Skeletal muscle tissue (tissue), 4 donors: ENCODE measurements around the gene GRM7. TPM values are rescaled to one million over a fixed set of nuclear protein-coding genes. Genes with fewer than 3 reads are reported as not detected.

Source experiments
- H3K27ac ChIP-seq: one replicate; pipeline ENCODE4 v1.7.0; 2013; ENCODE audit warnings: mild to moderate bottlenecking, low read depth, low read length, inconsistent platforms
- H3K27me3 ChIP-seq, 3 donors: one replicate each; pipeline ENCODE4 v1.7.0; 2013; ENCODE audit warnings: low read length in 3 of 3; ENCODE audit not compliant: control insufficient read depth in 3 of 3, insufficient read depth in 3 of 3
- H3K36me3 ChIP-seq, 3 donors: one replicate each; pipeline ENCODE4 v1.7.0; 2013; ENCODE audit warnings: low read length in 3 of 3; ENCODE audit not compliant: control insufficient read depth in 3 of 3, insufficient read depth in 3 of 3
- H3K4me1 ChIP-seq, 3 donors: one replicate each; pipeline ENCODE4 v1.7.0; 2013; ENCODE audit warnings: low read length in 3 of 3, mild to moderate bottlenecking in 3 of 3; ENCODE audit not compliant: control insufficient read depth in 3 of 3, insufficient read depth in 3 of 3
- H3K4me3 ChIP-seq, 3 donors: one replicate each; pipeline ENCODE4 v1.7.0; 2013; ENCODE audit warnings: low read length in 3 of 3
- H3K9ac ChIP-seq, 3 donors: one replicate each; pipeline ENCODE4 v1.7.0; 2013; ENCODE audit warnings: low read length in 3 of 3, mild to moderate bottlenecking in 3 of 3, moderate library complexity in 2 of 3, low read depth in 1 of 3
- H3K9me3 ChIP-seq, 3 donors: one replicate each; pipeline ENCODE4 v1.7.0; 2013; ENCODE audit warnings: low read length in 3 of 3; ENCODE audit not compliant: control insufficient read depth in 3 of 3
- total RNA-seq: library from RNA; depleted of rRNA; stranded (reverse); fragments of >200 nt; gene quantifications from one replicate; pipeline ENCODE4 v1.2.3, GENCODE V29; 2014
- donor health status: Osteomylitis.

Gene GRM7
- total RNA-seq, 1 donor from 2014 or later = 1.0 TPM

GRCh38 chr3:7346364-7346763 is 485.4 kb downstream of the GRM7 start:
- H3K9me3 ChIP-seq = no peaks in the 10 kb centered on the region
- H3K4me1 ChIP-seq = no peaks in the 10 kb centered on the region
- H3K4me3 ChIP-seq = no peak overlapping the region
- H3K9ac ChIP-seq = no peak overlapping the region
- no peaks in the 10 kb centered on the region for H3K36me3 ChIP-seq
- no peaks in the 10 kb centered on the region for H3K27me3 ChIP-seq
- no peak overlapping the region for H3K27ac ChIP-seq

DNA sequence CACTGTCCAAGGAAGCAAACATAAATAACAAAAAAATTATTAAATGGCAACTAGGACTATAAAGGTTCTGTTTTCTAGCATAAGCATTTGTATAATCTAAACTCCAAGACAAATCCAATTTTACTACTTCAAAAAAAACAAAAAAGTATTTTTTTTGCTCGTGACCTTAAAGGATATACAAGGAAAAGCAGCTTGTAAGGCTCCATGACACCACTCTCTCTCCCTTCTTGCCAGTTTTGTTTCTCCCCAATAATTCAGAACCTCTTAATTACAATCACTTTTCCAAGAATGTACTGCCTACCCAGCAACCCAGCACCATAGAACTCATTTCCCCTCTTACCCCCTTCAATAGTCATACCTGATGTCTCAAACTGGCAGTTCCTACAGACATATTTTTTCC is 496.2 kb downstream of the GRM7 start:
- Histone ChIP-seq H3K36me3 (no peaks in the 10 kb centered on the region), H3K9me3 (no peaks in the 10 kb centered on the region)

DNA sequence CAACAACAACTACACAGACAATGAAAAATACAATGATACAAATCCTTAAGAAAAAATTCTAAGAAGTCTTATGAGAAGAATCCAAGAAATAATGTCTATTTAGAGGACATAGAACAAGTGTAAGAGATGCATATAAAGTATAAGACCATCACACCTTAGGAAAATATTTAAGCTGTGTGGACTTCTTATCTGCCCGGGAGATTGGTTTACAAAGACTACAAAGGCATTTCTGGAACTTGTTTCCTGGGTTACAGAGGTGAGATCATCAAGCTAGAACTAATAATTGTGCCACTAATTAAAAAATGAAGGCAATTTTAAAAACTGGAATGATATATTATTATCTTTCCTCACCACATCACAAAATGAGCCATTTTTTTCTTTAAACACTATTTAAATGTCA is 507.1 kb downstream of the GRM7 start:
- H3K27ac ChIP-seq = no peak overlapping the region
- no peaks in the 10 kb centered on the region for H3K4me1 ChIP-seq
- H3K36me3 ChIP-seq = no peaks in the 10 kb centered on the region
- no peak overlapping the region for H3K9ac ChIP-seq
- H3K4me3 ChIP-seq = no peak overlapping the region
- no peaks in the 10 kb centered on the region for H3K27me3 ChIP-seq
- H3K9me3 ChIP-seq = no peaks in the 10 kb centered on the region

More for the DNA sequence above, 496.2 kb downstream of the GRM7 start:
- Histone ChIP-seq H3K27ac (no peak overlapping the region), H3K4me3 (no peak overlapping the region), H3K27me3 (no peaks in the 10 kb centered on the region), H3K9ac (no peak overlapping the region), H3K4me1 (no peaks in the 10 kb centered on the region)

- Histone ChIP-seq H3K9ac (no peak overlapping the region), H3K27me3 (no peaks in the 10 kb centered on the region), H3K9me3 (no peaks in the 10 kb centered on the region), H3K4me3 (no peak overlapping the region), H3K27ac (no peak overlapping the region), H3K36me3 (no peaks in the 10 kb centered on the region), H3K4me1 (no peaks in the 10 kb centered on the region)
These were observed 507.7 kb downstream of the GRM7 start for GRCh38 chr3:7368597-7368996.

DNA sequence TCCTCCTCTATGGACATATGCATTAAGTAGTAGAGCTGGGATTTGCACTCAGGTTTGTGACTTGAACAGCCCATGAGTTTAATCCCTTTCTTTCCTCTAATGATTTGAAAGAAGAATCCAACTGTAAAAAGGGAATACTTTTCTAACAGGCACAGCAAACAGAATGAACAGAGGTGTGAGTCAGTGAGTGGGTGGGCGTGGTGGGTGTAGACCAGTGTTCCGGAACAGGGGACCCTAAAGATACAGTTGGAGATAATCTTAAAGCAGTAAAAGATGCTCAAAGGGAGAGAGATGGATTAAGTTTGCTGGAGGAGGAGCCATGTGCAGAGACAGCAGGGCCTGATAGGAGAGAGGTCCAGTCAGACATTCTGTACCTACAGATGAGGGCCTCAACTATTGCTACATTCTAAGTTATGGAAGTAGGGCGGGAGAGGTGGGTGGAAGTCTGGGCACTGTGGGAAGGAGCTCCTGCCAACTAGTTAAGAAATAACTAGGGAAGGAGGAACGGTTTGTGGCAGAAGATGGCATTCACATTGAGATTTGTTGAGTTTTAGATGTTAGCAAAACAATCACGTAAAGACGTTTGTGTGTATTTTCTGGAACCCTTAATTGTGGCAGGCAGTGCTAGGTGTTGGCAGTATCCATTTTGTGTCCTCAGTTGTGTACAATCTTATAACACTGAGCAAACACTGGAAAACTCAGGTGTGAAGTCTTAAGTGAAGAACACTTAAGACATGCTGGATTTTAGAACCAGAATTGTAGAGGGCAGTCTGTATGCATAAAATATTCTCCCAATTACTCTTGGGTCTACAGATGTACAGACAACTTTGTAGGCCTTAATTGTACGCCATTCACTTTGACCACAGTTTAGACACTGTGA is 511.0 kb downstream of the GRM7 start:
- no peaks in the 10 kb centered on the region for H3K4me1 ChIP-seq
- no peak overlapping the region for H3K4me3 ChIP-seq
- no peak overlapping the region for H3K27ac ChIP-seq
- no peaks in the 10 kb centered on the region for H3K9me3 ChIP-seq
- no peak overlapping the region for H3K9ac ChIP-seq
- no peaks in the 10 kb centered on the region for H3K27me3 ChIP-seq
- no peaks in the 10 kb centered on the region for H3K36me3 ChIP-seq

GRCh38 chr3:7377103-7377502 is 516.2 kb downstream of the GRM7 start:
- Histone ChIP-seq H3K4me1 (no peaks in the 10 kb centered on the region), H3K4me3 (no peak overlapping the region), H3K9ac (no peak overlapping the region), H3K27me3 (no peaks in the 10 kb centered on the region), H3K27ac (no peak overlapping the region), H3K9me3 (no peaks in the 10 kb centered on the region), H3K36me3 (no peaks in the 10 kb centered on the region)

DNA sequence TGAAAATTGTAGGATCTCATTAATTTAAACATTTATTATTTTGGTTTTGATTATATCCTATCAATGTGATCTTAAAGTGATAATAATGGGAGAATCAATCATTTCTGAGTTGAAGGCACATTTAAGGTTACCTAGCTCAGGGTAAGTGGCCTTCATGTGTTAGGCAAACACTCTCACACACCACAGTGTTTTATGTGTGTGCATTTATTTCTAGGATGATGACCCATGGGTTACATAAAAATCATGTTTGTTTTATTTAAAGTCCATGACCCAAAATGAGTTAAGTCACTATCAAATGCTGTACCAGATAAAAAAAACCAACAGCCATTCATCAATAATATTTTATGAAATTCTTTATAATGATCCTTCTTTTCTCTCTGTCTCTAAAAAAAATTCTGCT is 520.8 kb downstream of the GRM7 start:
- no peak overlapping the region for H3K4me3 ChIP-seq
- H3K9ac ChIP-seq = no peak overlapping the region
- no peaks in the 10 kb centered on the region for H3K9me3 ChIP-seq
- H3K27me3 ChIP-seq = no peaks in the 10 kb centered on the region
- no peaks in the 10 kb centered on the region for H3K4me1 ChIP-seq
- no peak overlapping the region for H3K27ac ChIP-seq
- no peaks in the 10 kb centered on the region for H3K36me3 ChIP-seq

- H3K4me3 ChIP-seq = no peak overlapping the region
- no peaks in the 10 kb centered on the region for H3K9me3 ChIP-seq
- H3K36me3 ChIP-seq = no peaks in the 10 kb centered on the region
- H3K27me3 ChIP-seq = no peaks in the 10 kb centered on the region
- no peak overlapping the region for H3K9ac ChIP-seq
- no peaks in the 10 kb centered on the region for H3K4me1 ChIP-seq
- no peak overlapping the region for H3K27ac ChIP-seq
These were observed 521.5 kb downstream of the GRM7 start for GRCh38 chr3:7382293-7383010.

- Histone ChIP-seq H3K9me3 (no peaks in the 10 kb centered on the region), H3K36me3 (no peaks in the 10 kb centered on the region), H3K27me3 (no peaks in the 10 kb centered on the region), H3K4me3 (no peak overlapping the region), H3K27ac (no peak overlapping the region), H3K4me1 (no peaks in the 10 kb centered on the region), H3K9ac (no peak overlapping the region)
These were observed 524.7 kb downstream of the GRM7 start for GRCh38 chr3:7385635-7386034.

- H3K36me3 ChIP-seq = no peaks in the 10 kb centered on the region
- no peak overlapping the region for H3K9ac ChIP-seq
- H3K27me3 ChIP-seq = no peaks in the 10 kb centered on the region
- no peak overlapping the region for H3K27ac ChIP-seq
- H3K9me3 ChIP-seq = peaks cover 0 to 2% (median 0%) of the 10 kb centered on the region in 3 donors
- no peaks in the 10 kb centered on the region for H3K4me1 ChIP-seq
- H3K4me3 ChIP-seq = no peak overlapping the region
These were observed 527.1 kb downstream of the GRM7 start for GRCh38 chr3:7388026-7388425.
